ENCODE data around the gene EPB41L5. TPM values are rescaled to one million over a fixed set of nuclear protein-coding genes. Genes with fewer than 3 reads are reported as not detected.

The EPB41L5 gene
- total RNA-seq, 3 donors from 2014 or later, result 24.8 to 57.8 (median 42.3) TPM

DNA sequence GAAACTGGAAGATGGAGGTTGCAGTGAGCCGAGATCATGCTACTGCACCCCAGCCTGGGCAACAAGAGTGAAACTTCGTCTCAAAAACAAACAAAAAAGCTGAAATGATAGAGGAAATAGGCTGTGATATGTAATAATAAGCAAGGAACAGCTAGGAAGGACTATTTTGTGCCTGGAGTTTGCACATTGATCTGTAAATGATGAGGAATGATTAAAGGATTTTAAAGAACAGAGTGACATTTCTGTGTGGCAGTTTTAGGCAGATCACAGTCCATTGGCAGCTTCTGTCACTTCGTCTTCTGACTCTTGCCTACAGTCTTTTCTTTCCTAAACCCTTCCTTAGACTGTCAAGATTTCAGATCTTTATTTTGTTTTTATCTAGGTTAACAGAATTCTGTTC, 19.4 kb downstream of the EPB41L5 start:
- Histone ChIP-seq H3K4me1 (no peaks in the 10 kb centered on the region), H3K27ac (no peak overlapping the region), H3K36me3 (no peaks in the 10 kb centered on the region), H3K4me3 (no peak overlapping the region), H3K9me3 (no peaks in the 10 kb centered on the region), H3K27me3 (no peaks in the 10 kb centered on the region)
- DNase-seq (ENCODE audit: low spot score in 2 of 2), result no peak
- intact Hi-C loops (cut with DNase I; ENCODE audit: low total_unique reads), result no loop called here
- TF ChIP-seq POLR2AphosphoS5 (IDR thresholded peaks at IDR 0.05) (no peak), POLR2A (IDR thresholded peaks at IDR 0.05) (no peak)
- TF ChIP-seq, protein P1, sequence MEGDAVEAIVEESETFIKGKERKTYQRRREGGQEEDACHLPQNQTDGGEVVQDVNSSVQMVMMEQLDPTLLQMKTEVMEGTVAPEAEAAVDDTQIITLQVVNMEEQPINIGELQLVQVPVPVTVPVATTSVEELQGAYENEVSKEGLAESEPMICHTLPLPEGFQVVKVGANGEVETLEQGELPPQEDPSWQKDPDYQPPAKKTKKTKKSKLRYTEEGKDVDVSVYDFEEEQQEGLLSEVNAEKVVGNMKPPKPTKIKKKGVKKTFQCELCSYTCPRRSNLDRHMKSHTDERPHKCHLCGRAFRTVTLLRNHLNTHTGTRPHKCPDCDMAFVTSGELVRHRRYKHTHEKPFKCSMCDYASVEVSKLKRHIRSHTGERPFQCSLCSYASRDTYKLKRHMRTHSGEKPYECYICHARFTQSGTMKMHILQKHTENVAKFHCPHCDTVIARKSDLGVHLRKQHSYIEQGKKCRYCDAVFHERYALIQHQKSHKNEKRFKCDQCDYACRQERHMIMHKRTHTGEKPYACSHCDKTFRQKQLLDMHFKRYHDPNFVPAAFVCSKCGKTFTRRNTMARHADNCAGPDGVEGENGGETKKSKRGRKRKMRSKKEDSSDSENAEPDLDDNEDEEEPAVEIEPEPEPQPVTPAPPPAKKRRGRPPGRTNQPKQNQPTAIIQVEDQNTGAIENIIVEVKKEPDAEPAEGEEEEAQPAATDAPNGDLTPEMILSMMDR (IDR thresholded peaks at IDR 0.05), result no peak

DNA sequence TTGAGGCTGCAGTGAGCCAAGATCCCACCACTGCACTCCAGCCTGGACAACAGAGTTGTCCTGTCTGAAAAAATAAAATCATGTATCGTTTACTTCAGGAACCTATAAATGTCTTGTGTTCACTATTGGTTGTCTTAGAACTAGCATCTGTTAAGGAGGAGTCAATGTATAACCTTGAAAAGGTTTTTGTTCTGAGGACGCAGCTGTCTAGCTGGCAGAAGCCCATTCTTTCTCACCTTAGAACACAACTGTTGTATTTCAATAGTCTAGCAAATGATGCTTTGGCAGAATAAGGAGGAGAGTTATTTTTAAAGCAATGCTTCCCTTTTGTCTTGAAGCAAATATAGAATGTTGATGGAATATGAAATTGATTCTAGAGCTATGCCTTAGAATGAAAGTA, 21.1 kb downstream of the EPB41L5 start:
- no peaks in the 10 kb centered on the region for H3K9me3 ChIP-seq
- TF ChIP-seq, protein P1 (IDR thresholded peaks at IDR 0.05), result no peak
- no peak for TF ChIP-seq POLR2A (IDR thresholded peaks at IDR 0.05)
- TF ChIP-seq POLR2AphosphoS5 (IDR thresholded peaks at IDR 0.05), result no peak
- no peak overlapping the region for H3K4me3 ChIP-seq
- H3K27ac ChIP-seq, result no peak overlapping the region
- H3K4me1 ChIP-seq, result no peaks in the 10 kb centered on the region
- no peaks in the 10 kb centered on the region for H3K36me3 ChIP-seq
- no peaks in the 10 kb centered on the region for H3K27me3 ChIP-seq
- no peak for DNase-seq (ENCODE audit: low spot score in 2 of 2)
- intact Hi-C loops (cut with DNase I; ENCODE audit: low total_unique reads), result no loop called here

DNA sequence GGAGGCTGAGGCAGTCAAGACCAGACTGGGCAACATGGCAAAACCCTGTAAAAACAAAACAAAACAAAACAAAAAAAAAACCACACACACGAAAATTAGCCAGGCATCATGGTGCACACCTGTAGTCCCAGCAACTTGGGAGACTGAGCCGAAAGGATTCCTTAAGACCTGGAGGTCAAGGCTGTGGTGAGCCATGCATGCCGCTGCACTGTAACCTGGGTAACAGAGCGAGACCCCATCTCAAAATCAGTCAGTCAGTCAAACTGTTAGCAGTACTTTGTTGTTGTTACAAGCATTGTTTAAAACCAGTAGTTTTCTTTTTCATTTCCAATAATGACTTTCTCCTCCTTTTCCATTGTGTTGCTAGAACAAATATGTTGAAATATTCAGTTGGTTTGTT, 21.7 kb downstream of the EPB41L5 start:
- no peak for TF ChIP-seq POLR2A (IDR thresholded peaks at IDR 0.05)
- no peak for TF ChIP-seq POLR2AphosphoS5 (IDR thresholded peaks at IDR 0.05)
- TF ChIP-seq, protein P1 (IDR thresholded peaks at IDR 0.05), result no peak

DNA sequence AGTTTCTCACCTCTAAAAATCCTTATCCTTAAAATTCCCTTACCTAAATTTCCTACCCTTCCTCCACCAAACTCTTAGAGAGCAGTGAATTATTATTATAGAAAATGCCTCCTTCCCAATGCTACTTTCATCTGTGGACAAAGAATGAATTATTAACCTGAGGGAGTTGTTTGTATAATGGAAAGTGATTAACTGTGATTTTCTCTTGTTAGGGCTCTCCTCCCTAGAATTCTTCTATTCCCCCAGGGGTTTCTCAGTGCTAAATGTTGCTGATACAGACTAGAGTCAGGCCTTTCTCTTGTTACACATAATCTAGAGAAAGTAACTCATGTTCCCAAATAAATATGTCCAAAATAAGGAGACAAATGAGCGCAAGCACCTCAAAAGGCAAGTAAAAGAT, 23.3 kb downstream of the EPB41L5 start:
- no peaks in the 10 kb centered on the region for H3K4me1 ChIP-seq
- no peak for DNase-seq (ENCODE audit: low spot score in 2 of 2)
- H3K27me3 ChIP-seq, result no peaks in the 10 kb centered on the region
- no peak overlapping the region for H3K4me3 ChIP-seq
- no peaks in the 10 kb centered on the region for H3K36me3 ChIP-seq
- intact Hi-C loops (cut with DNase I; ENCODE audit: low total_unique reads), result no loop called here
- TF ChIP-seq POLR2A (IDR thresholded peaks at IDR 0.05) (no peak), POLR2AphosphoS5 (IDR thresholded peaks at IDR 0.05) (no peak)
- TF ChIP-seq, protein P1 (IDR thresholded peaks at IDR 0.05), result no peak
- H3K9me3 ChIP-seq, result no peaks in the 10 kb centered on the region
- H3K27ac ChIP-seq, result no peak overlapping the region

More for the DNA sequence above, 21.7 kb downstream of the EPB41L5 start:
- no peaks in the 10 kb centered on the region for H3K9me3 ChIP-seq
- H3K36me3 ChIP-seq, result no peaks in the 10 kb centered on the region
- H3K4me1 ChIP-seq, result no peaks in the 10 kb centered on the region
- intact Hi-C loops (cut with DNase I; ENCODE audit: low total_unique reads), result no loop called here
- DNase-seq (ENCODE audit: low spot score in 2 of 2), result no peak
- no peaks in the 10 kb centered on the region for H3K27me3 ChIP-seq
- no peak overlapping the region for H3K4me3 ChIP-seq
- H3K27ac ChIP-seq, result no peak overlapping the region

DNA sequence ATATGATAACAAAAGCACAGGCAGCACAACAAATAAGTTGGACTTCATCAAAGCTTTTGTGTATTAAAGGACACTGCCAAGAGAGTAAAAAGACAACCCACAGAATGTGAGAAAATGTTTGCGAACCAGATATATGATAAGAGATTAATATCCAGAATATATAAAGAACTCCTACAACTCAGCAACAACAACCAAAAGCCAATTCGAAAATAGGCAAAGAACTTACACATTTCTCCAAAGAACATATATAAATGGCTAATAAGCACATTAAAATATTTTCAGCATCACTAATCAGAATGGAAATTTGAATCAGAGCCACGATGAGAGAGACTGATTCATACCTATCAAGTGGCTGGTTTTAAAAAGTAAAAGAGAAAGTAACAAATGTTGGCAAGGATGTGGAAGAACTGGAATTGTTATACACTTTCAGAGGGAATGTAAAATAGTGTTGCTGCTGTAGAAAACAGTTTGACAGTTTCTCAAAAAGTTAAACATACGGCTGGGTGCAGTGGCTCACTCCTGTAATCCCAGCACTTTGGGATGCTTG, 25.2 kb downstream of the EPB41L5 start:
- intact Hi-C loops (cut with DNase I; ENCODE audit: low total_unique reads), result no loop called here
- Histone ChIP-seq H3K9me3 (no peaks in the 10 kb centered on the region), H3K36me3 (no peaks in the 10 kb centered on the region), H3K27ac (no peak overlapping the region), H3K27me3 (no peaks in the 10 kb centered on the region), H3K4me1 (no peaks in the 10 kb centered on the region), H3K4me3 (no peak overlapping the region)
- DNase-seq (ENCODE audit: low spot score in 2 of 2), result no peak
- no peak for TF ChIP-seq POLR2A (IDR thresholded peaks at IDR 0.05)
- TF ChIP-seq POLR2AphosphoS5 (IDR thresholded peaks at IDR 0.05), result no peak
- TF ChIP-seq, protein P1 (IDR thresholded peaks at IDR 0.05), result no peak

Data from breast epithelium (tissue), 4 donors.